H54 (cell line): ENCODE measurements around the gene CHRNA3.
A peak's percentile ranks its signal among the peaks of the same experiment; 100 is the strongest.
"Not testable (repeated sequence)": the region's sequence is repeated elsewhere in the genome, so short reads cannot be mapped to it uniquely, and the experiment has no call there.

Experiments used
- DNase-seq: peaks from one replicate; pipeline ENCODE4 v3.0.0; 2011; ENCODE audit warnings: low spot score, mixed read lengths; ENCODE audit not compliant: insufficient read length
- FAIRE-seq: peaks from 3 replicates; lab custom pipeline; 2011; peaks lifted over from hg19 to GRCh38; lab: Jason Lieb, UNC
- POLR2A ChIP-seq: IDR thresholded peaks from 2 replicates; pipeline ENCODE4 v1.6.1; 2011; ENCODE audit warnings: low read depth, mild to moderate bottlenecking, low read length

The CHRNA3 gene

DNA sequence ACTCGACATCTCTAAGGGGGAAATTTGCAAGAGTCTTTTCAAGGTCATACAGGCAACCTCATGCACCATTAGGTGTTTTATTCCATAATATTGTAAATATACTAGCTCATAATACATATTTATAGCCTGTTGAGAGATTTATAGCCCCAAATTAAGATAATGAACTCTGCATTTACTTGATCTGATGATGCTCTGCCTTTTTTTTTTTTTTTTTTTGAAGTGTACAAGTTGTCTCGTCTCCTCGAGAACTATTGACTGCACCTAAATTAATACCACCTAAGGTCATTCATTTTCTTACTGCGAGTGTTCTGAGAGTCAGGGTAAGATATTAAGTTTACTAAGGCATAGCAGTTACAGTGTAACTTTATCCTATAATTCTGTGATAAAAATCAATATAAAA, 49.4 kb downstream of the CHRNA3 start:
- no peak for TF ChIP-seq POLR2A
- DNase-seq: no peak
- no peak for FAIRE-seq

DNA sequence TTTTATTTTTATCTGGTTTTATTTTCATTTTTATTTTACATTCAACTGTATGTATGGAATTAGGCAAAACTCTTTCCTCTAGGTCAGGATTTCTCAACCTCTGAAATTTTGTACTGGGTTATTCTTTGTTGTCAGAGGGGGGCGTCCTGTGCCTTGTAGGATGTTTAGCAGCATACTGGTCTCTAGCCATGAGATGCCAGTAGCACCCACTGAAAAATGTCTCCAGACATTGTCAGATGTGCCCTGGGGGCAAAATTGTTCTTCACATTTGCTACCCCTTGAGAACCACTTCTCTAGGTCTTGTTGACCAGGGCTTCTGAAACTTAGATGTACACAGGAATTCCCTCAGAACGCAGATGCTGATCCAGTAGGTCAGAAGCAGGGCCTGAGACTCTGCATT, 50.1 kb downstream of the CHRNA3 start:
- TF ChIP-seq POLR2A: no peak
- DNase-seq (no peak), FAIRE-seq (no peak)

GRCh38 chr15:78567531-78567930, 53.3 kb downstream of the CHRNA3 start:
- FAIRE-seq (no peak), DNase-seq (no peak)
- no peak for TF ChIP-seq POLR2A

- DNase-seq: peak; percentile 15
- no peak for TF ChIP-seq POLR2A
- FAIRE-seq: no peak
Measured at GRCh38 chr15:78565951-78566774, 54.6 kb downstream of the CHRNA3 start.

GRCh38 chr15:78565097-78565950, 55.5 kb downstream of the CHRNA3 start, which contains the start of gene CHRNA5:
Gene CHRNA5 (plus strand): TSS chr15:78565520. CDS start chr15:78565720, 200 bp downstream.
- TF ChIP-seq POLR2A: peak; percentile 94
- FAIRE-seq: peak; percentile 11
- peak; percentile 68 for DNase-seq

DNA sequence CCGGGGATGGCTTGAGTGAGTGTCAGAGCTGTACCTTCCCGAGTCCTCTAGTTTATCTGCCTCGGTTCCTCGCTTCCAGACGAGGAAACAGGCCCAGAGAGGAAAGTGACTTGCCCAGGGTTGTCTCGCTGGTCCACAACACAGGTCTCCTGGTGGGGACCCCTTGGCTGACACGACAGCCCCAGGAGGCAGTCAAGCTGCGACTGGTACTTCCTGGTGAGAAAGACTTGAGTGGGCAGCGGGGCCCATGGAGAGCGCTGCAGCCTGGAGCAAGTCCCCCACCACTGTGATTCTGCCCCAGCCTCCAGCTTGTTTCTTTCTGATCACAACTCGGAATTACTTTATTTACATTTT, 56.1 kb downstream of the CHRNA3 start:
- DNase-seq (no peak), FAIRE-seq (no peak)
- TF ChIP-seq POLR2A: no peak

GRCh38 chr15:78563092-78563491, 57.7 kb downstream of the CHRNA3 start:
- DNase-seq (no peak), FAIRE-seq (no peak)
- TF ChIP-seq POLR2A: no peak

DNA sequence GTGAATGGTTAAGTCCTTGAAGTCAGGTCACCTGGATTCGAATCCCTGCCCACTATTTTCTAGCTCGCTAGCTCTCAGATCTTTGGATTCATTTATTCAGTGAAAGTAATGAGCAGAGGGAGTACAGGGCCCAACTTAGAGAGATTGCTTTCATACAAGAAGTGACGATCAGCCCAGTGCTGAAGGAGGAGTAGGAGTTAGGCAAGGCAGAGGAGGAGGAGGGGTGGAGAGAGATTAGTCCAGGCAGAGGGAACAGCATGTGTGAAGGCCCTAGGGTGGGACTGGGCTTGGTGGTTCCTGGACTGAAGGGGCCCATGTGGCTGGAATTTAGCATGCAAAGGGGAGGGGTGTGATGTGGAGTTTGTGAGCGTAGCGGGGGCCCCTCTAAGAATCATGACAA, 59.3 kb downstream of the CHRNA3 start:
- DNase-seq (no peak), FAIRE-seq (no peak)
- TF ChIP-seq POLR2A: no peak

GRCh38 chr15:78560201-78560600, 60.6 kb downstream of the CHRNA3 start:
- not testable (repeated sequence) for FAIRE-seq, DNase-seq

GRCh38 chr15:78552597-78552996, 68.2 kb downstream of the CHRNA3 start:
- no peak for FAIRE-seq
- TF ChIP-seq POLR2A: no peak
- DNase-seq: no peak

GRCh38 chr15:78551902-78552301, 68.9 kb downstream of the CHRNA3 start:
- no peak for FAIRE-seq
- no peak for TF ChIP-seq POLR2A
- no peak for DNase-seq

DNA sequence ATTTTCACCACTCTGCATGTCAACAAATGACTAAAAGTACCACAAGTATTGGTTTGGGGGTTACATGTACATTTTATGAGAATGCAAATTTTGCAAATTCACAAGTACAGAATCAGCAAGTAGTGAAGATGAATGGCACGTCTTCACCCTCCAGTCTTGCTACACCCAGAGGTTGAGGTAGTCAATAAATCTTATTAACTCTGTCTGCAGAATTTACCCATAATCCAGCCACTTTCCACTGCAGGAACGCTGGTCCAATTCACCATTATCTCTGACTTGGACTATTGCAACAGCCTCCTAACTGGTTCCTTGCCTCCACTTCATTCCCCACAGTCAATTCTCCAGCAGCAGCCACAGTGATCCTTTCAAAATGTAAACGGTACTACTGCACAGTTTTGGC, 70.0 kb downstream of the CHRNA3 start:
- FAIRE-seq (no peak), DNase-seq (no peak)
- TF ChIP-seq POLR2A: no peak

- no peak for FAIRE-seq
- TF ChIP-seq POLR2A: no peak
- no peak for DNase-seq
Measured at GRCh38 chr15:78550194-78550593, 70.6 kb downstream of the CHRNA3 start.
